ENCODE results near the gene PRRC1. TPM values are rescaled to one million over a fixed set of nuclear protein-coding genes. Genes with fewer than 3 reads are reported as not detected.

The PRRC1 gene
- total RNA-seq, 2 donors from 2014 or later = 25.1 to 29.1 TPM

DNA sequence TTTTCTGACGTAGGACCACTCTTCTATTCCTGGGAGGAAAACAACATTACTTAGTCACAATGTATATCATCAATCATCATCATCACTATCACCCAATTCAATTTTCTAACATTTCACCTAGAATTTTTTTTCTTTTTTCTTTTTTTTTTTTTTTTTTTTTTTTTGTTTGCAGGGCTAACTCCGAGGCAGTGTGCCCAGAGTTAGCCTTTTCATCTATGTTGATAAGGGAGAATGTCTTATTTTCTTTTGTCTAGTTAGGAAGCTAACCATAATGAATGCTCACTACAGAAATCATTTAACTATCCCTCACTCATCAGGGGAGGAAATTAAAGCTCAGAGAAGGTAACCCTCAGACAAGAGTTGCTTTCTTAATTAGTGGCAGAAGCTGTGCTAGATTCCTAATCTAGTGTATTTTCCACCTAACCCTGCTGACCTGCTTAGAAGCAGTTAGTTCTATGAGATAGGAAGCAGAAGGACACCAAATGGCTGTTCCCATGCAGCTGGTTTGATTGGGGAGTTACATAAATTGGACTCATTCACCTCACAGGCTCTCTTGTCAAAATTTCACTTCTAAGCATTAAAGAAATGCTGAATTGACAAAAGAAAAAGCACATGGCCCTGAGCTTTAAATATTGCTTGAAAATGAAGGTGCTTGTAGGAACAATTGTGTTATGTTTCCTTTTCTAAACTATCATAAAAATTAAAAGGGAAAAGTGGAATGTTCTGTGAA lies 8.6 kb upstream of the PRRC1 start:
- Histone ChIP-seq H3K27ac (peak overlapping the region in 2 of 4 donors; percentile 30 to 54), H3K4me3 (no peak overlapping the region), H3K4me1 (peaks cover 23% of the 10 kb centered on the region), H3K27me3 (no peaks in the 10 kb centered on the region), H3K9me3 (no peaks in the 10 kb centered on the region), H3K36me3 (replicated peaks in 1 of 2; ENCODE audit: insufficient read depth in 1 of 2, low read depth in 2 of 2) (no peaks in the 10 kb centered on the region)
- intact Hi-C loops (cut with DNase I) = no loop called here
- ATAC-seq (peak; percentile 77), DNase-seq (peak in 3 of 4 donors; percentile 29 to 54 (median 46))
- WGBS, 2 donors = 20 to 34% methylated on average over 2 of the region's 2 CpGs
- TF ChIP-seq POLR2A (IDR thresholded peaks at IDR 0.05) = no peak
- TF ChIP-seq, protein P1, sequence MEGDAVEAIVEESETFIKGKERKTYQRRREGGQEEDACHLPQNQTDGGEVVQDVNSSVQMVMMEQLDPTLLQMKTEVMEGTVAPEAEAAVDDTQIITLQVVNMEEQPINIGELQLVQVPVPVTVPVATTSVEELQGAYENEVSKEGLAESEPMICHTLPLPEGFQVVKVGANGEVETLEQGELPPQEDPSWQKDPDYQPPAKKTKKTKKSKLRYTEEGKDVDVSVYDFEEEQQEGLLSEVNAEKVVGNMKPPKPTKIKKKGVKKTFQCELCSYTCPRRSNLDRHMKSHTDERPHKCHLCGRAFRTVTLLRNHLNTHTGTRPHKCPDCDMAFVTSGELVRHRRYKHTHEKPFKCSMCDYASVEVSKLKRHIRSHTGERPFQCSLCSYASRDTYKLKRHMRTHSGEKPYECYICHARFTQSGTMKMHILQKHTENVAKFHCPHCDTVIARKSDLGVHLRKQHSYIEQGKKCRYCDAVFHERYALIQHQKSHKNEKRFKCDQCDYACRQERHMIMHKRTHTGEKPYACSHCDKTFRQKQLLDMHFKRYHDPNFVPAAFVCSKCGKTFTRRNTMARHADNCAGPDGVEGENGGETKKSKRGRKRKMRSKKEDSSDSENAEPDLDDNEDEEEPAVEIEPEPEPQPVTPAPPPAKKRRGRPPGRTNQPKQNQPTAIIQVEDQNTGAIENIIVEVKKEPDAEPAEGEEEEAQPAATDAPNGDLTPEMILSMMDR (IDR thresholded peaks at IDR 0.05) = no peak

DNA sequence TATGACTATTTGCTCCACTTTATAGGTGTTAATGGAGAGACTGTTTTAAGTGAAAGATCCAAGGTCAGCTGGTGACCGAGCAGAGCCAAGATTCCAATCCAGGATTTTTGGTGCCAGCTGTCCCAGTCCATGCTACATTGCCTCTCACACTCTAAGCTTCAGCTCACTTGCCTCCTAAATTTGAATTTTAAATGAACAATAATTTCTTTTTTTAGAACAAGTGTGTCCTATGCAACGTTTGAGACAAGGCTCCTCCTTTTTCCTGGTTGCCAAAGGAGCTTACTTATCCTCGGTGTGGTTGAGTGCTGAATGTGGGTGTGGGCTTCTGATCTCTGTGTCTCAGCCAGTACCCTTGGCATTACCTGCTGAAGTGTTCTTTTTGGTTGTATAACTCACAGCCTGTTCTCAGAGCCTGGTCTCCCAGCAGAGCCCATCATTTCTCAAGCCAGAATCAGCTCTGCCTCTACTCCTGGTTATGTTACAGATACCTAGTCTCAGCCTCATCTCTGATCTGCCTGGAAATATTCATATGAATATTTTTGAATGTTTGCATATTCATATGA lies 4.0 kb upstream of the PRRC1 start:
- ATAC-seq (no peak), DNase-seq (peak in 1 of 4 donors; percentile 30)
- intact Hi-C loops (cut with DNase I) = no loop called here
- Histone ChIP-seq H3K36me3 (replicated peaks in 1 of 2; ENCODE audit: insufficient read depth in 1 of 2, low read depth in 2 of 2) (no peaks in the 10 kb centered on the region), H3K4me3 (no peak overlapping the region), H3K27me3 (no peaks in the 10 kb centered on the region), H3K4me1 (peaks cover 24% of the 10 kb centered on the region), H3K27ac (peak overlapping the region in 2 of 4 donors; percentile 41 to 46), H3K9me3 (no peaks in the 10 kb centered on the region)
- TF ChIP-seq, protein P1 (IDR thresholded peaks at IDR 0.05) = no peak
- TF ChIP-seq POLR2A (IDR thresholded peaks at IDR 0.05) = no peak
- WGBS, 2 donors = 13 to 23% methylated on average over 3 of the region's 3 CpGs

DNA sequence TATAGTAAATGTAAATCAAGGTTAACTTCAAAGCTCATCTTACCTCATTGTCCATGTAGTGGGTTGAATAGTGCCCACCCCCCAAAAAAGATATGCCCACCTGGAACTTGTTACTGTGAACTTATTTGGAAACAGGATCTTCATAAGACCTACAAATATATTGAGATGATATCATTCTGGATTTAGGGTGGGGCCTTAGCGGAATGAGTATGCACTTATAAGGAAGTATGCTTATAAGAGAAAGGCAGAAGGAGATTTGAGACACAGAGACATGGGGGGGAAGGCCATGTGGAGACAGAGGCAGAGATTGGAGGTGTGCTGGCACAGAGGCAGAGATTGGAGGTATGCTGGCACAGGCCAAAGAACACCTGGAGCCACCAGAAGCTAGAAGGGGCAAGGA lies 2.6 kb upstream of the PRRC1 start:
- TF ChIP-seq, protein P1 (IDR thresholded peaks at IDR 0.05) = no peak
- TF ChIP-seq POLR2A (IDR thresholded peaks at IDR 0.05) = no peak
- Histone ChIP-seq H3K9me3 (no peaks in the 10 kb centered on the region), H3K27me3 (no peaks in the 10 kb centered on the region), H3K4me1 (peaks cover 32% of the 10 kb centered on the region), H3K4me3 (no peak overlapping the region), H3K36me3 (replicated peaks in 1 of 2; ENCODE audit: insufficient read depth in 1 of 2, low read depth in 2 of 2) (no peaks in the 10 kb centered on the region), H3K27ac (no peak overlapping the region)
- DNase-seq (no peak), ATAC-seq (no peak)
- intact Hi-C loops (cut with DNase I) = no loop called here
- 94 to 100% methylated on average over 1 of the region's 1 CpG for WGBS, 2 donors

DNA sequence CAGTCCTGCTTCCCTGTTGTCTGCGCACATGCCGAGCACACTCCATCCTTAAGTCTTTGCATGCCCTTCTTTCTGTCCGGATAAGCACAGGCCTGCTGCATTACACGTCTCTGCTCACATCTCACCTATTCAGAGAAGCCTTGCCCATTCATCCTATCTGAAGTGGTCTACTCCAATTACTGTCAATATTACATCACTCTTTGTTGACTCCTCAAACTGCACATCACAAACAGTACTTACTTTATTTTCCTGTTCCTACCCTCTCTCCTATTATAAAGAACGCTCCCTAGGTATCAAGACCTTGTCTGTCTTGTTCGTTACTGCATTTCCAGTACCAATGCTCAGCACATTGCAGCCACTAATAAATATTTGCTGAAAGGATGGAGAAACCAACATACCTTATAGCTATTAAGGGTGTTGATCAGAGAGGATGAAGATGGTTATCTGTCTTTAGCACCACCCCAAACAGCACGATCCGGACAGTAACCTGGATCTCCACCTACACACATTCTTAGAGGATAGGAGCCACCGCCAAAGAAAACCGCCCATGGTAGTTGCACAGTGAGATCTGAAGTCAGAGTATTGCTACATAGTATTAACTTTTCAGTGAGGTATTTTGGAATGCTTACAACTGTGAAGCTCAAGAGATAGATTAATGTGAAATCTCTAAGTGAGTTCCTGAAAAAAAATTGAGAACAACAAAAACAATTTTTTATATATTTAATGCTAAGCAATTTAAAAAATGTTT lies 1.6 kb upstream of the PRRC1 start:
- H3K4me1 ChIP-seq = peaks cover 36% of the 10 kb centered on the region
- 91 to 95% methylated on average over 10 of the region's 10 CpGs for WGBS, 2 donors
- H3K9me3 ChIP-seq = no peaks in the 10 kb centered on the region
- DNase-seq (no peak), ATAC-seq (no peak)
- H3K27me3 ChIP-seq = no peaks in the 10 kb centered on the region
- H3K27ac ChIP-seq = no peak overlapping the region
- TF ChIP-seq, protein P1 (IDR thresholded peaks at IDR 0.05) = no peak
- TF ChIP-seq POLR2A (IDR thresholded peaks at IDR 0.05) = no peak
- H3K4me3 ChIP-seq = no peak overlapping the region
- intact Hi-C loops (cut with DNase I) = no loop called here
- H3K36me3 ChIP-seq (replicated peaks in 1 of 2; ENCODE audit: insufficient read depth in 1 of 2, low read depth in 2 of 2) = no peaks in the 10 kb centered on the region

All from body of pancreas (tissue), 4 donors.